ENCODE measurements around the gene MECR. TPM values are rescaled to one million over a fixed set of nuclear protein-coding genes. Genes with fewer than 3 reads are reported as not detected.

MECR gene
- polyA plus RNA-seq, 1 donor (not counting 4 experiments of a cell fraction or from before 2014, with no cell fraction given) = 20.7 TPM

DNA sequence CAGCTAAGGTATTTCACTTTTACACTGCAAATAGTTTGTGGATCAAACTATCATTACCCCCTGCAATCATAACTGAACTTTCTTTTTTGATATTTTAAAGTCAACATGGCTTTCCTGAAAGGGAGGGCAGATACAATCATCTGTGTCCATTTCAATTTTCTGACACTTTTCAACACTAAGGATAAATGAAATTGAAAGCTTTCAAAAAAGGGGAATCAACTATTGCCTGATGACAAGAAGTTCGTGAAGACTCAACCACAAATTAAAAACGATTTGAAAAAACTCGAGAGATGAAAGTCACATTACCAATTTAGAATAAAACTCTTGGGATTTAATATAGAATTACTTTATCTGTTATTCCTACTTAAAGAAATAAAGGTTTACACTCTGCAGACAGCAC is 60.8 kb downstream of the MECR start:
- Histone ChIP-seq H3K4me1 (ENCODE audit: control insufficient read depth, extremely low read depth, insufficient read depth, low read length) (no peaks in the 10 kb centered on the region), H3K79me2 (ENCODE audit: control insufficient read depth, insufficient read depth, low read length) (peaks cover 100% of the 10 kb centered on the region), H3K27me3 (ENCODE audit: control insufficient read depth, extremely low read depth, insufficient read depth, low read length) (no peaks in the 10 kb centered on the region), H3K4me2 (ENCODE audit: control insufficient read depth, extremely low read depth, insufficient read depth, low read depth, low read length) (no peak overlapping the region), H4K20me1 (ENCODE audit: control insufficient read depth, extremely low read depth, insufficient read depth, low read length) (peaks cover 25% of the 10 kb centered on the region), H3K9me3 (ENCODE audit: control insufficient read depth, low read depth, low read length) (no peaks in the 10 kb centered on the region), H3K27ac (ENCODE audit: control insufficient read depth, insufficient read depth, low read length) (no peak overlapping the region), H3K4me3 (ENCODE audit: control insufficient read depth in 2 of 3, extremely low read depth in 1 of 3, insufficient read depth in 2 of 3, low read depth in 1 of 3, low read length in 3 of 3) (no peak overlapping the region), H2AFZ (ENCODE audit: control insufficient read depth, low read length) (no peak overlapping the region), H3K9ac (ENCODE audit: control insufficient read depth, extremely low read depth, insufficient read depth, low read length) (no peak overlapping the region), H3K9me1 (ENCODE audit: control insufficient read depth, extremely low read depth, insufficient read depth, low read length) (peaks cover 8% of the 10 kb centered on the region), H3K36me3 (ENCODE audit: control insufficient read depth in 2 of 2, extremely low read depth in 1 of 2, insufficient read depth in 2 of 2, low read length in 2 of 2) (peaks cover 14 to 19% of the 10 kb centered on the region in 2 experiments)
- no peak for DNase-seq (ENCODE audit: low read depth, low spot score)
- dilution Hi-C loops (cut with MboI; ENCODE audit: extremely low pct_ligation_motif_present, low sequenced_read_pairs) = no loop called here
- TF ChIP-seq EZH2 (IDR thresholded peaks at IDR 0.05; ENCODE audit: low read length) = no peak
- TF ChIP-seq, protein P1, sequence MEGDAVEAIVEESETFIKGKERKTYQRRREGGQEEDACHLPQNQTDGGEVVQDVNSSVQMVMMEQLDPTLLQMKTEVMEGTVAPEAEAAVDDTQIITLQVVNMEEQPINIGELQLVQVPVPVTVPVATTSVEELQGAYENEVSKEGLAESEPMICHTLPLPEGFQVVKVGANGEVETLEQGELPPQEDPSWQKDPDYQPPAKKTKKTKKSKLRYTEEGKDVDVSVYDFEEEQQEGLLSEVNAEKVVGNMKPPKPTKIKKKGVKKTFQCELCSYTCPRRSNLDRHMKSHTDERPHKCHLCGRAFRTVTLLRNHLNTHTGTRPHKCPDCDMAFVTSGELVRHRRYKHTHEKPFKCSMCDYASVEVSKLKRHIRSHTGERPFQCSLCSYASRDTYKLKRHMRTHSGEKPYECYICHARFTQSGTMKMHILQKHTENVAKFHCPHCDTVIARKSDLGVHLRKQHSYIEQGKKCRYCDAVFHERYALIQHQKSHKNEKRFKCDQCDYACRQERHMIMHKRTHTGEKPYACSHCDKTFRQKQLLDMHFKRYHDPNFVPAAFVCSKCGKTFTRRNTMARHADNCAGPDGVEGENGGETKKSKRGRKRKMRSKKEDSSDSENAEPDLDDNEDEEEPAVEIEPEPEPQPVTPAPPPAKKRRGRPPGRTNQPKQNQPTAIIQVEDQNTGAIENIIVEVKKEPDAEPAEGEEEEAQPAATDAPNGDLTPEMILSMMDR (optimal IDR thresholded peaks at IDR 0.05 in 1 of 3, IDR thresholded peaks at IDR 0.05 in 1 of 3, conservative IDR thresholded peaks at IDR 0.05 in 1 of 3; ENCODE audit: extremely low read depth in 1 of 3, insufficient read depth in 2 of 3, low read length in 3 of 3) = no peak
- FAIRE-seq = no peak

DNA sequence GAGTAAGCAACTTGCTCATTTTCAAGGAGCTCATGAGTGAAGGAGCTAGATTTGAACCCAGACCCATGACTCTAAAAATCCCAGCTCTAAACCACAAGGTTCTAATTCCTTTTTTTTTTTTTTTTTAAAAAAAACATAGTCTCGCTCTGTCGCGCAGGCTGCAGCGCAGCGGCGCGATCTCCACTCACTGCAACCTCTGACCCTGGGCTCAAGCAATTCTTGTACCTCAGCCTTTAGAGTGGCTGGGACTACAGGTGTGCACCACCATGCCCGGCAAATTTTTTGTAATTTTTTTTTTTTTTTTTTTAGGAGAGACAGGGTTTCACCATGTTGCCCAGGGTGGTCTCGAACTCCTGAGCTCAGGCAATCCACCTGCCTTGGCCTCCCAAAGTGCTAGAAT is 62.8 kb downstream of the MECR start:
- H3K79me2 ChIP-seq (ENCODE audit: control insufficient read depth, insufficient read depth, low read length) = peaks cover 100% of the 10 kb centered on the region
- H3K27ac ChIP-seq (ENCODE audit: control insufficient read depth, insufficient read depth, low read length) = no peak overlapping the region
- H4K20me1 ChIP-seq (ENCODE audit: control insufficient read depth, extremely low read depth, insufficient read depth, low read length) = peaks cover 18% of the 10 kb centered on the region
- dilution Hi-C loops (cut with MboI; ENCODE audit: extremely low pct_ligation_motif_present, low sequenced_read_pairs) = no loop called here
- H3K27me3 ChIP-seq (ENCODE audit: control insufficient read depth, extremely low read depth, insufficient read depth, low read length) = no peaks in the 10 kb centered on the region
- no peaks in the 10 kb centered on the region for H3K9me3 ChIP-seq (ENCODE audit: control insufficient read depth, low read depth, low read length)
- no peak overlapping the region for H3K4me2 ChIP-seq (ENCODE audit: control insufficient read depth, extremely low read depth, insufficient read depth, low read depth, low read length)
- no peaks in the 10 kb centered on the region for H3K4me1 ChIP-seq (ENCODE audit: control insufficient read depth, extremely low read depth, insufficient read depth, low read length)
- H3K36me3 ChIP-seq (ENCODE audit: control insufficient read depth in 2 of 2, extremely low read depth in 1 of 2, insufficient read depth in 2 of 2, low read length in 2 of 2) = peaks cover 19 to 24% of the 10 kb centered on the region in 2 experiments
- no peak for FAIRE-seq
- no peak overlapping the region for H3K9ac ChIP-seq (ENCODE audit: control insufficient read depth, extremely low read depth, insufficient read depth, low read length)
- TF ChIP-seq, protein P1 (optimal IDR thresholded peaks at IDR 0.05 in 1 of 3, IDR thresholded peaks at IDR 0.05 in 1 of 3, conservative IDR thresholded peaks at IDR 0.05 in 1 of 3; ENCODE audit: extremely low read depth in 1 of 3, insufficient read depth in 2 of 3, low read length in 3 of 3) = no peak
- no peak for TF ChIP-seq EZH2 (IDR thresholded peaks at IDR 0.05; ENCODE audit: low read length)
- DNase-seq (ENCODE audit: low read depth, low spot score) = no peak
- no peak overlapping the region for H2AFZ ChIP-seq (ENCODE audit: control insufficient read depth, low read length)
- no peak overlapping the region for H3K4me3 ChIP-seq (ENCODE audit: control insufficient read depth in 2 of 3, extremely low read depth in 1 of 3, insufficient read depth in 2 of 3, low read depth in 1 of 3, low read length in 3 of 3)
- H3K9me1 ChIP-seq (ENCODE audit: control insufficient read depth, extremely low read depth, insufficient read depth, low read length) = peaks cover 8% of the 10 kb centered on the region

All from keratinocyte (primary cell).